Measurements from ENCODE around the gene C16orf78.

C16orf78 gene

DNA sequence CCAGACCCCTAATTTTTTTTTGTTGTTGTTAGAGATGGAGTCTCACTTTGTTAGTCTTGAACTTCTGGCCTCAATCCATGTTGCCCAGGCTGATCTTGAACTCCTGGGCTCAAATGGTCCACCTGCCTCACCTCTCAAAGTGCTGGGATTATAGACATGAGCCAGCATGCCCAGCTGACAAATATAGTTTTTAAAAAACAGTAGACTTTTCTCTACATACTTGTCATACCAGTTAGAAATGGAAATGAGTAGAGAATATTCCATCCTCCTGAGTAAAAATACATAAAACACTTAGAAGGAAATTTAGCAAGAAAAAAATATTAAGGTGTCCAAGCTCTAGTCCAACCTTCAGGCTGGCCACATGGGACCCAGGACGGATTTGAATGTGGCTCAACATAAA is 21.4 kb downstream of the C16orf78 start:
- no peak for DNase-seq (ENCODE audit: low spot score)

DNA sequence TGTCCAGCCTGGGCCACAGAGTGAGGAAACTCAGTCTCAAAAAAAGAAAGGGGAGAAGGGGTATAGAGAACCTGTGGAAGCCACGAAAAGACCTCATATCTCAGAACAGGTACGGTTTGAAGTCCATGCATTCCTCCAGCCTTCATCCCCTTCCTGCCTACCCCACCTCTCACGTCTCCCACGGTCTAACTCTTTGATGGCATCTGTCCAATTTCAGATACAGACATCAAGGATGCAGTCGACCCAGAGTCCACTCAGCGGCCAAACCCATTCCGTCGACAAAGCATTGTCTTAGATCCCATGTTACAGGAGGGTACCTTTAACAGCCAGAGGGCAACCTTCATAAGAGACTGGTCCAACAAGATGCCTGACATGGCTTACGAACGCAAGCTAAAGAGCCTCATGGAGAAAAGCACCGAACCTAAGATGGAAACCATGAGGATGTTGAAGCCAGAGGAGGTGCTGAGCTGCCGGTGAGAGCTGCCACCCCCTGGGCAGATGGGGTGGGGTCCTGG is 22.7 kb downstream of the C16orf78 start:
- DNase-seq (ENCODE audit: low spot score) = no peak

DNA sequence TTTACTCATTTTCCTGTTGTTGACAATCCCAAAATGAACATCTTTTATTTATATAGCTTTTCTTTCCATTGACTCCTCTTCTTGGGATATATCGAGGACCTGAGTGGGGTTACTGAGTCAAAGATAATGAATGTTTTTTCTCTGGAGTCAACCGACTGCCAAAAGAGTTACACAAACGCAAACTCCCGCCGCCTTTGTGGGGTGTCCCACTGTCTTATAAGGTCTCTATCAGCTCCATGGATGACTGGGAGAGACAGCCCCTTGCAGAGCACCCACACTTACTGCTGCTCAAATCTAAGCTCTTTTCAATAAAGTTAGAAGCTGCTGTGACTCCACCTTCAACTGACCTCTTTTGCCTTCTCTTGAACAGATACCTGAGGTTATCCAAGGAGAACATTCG is 25.2 kb downstream of the C16orf78 start:
- no peak for DNase-seq (ENCODE audit: low spot score)

DNA sequence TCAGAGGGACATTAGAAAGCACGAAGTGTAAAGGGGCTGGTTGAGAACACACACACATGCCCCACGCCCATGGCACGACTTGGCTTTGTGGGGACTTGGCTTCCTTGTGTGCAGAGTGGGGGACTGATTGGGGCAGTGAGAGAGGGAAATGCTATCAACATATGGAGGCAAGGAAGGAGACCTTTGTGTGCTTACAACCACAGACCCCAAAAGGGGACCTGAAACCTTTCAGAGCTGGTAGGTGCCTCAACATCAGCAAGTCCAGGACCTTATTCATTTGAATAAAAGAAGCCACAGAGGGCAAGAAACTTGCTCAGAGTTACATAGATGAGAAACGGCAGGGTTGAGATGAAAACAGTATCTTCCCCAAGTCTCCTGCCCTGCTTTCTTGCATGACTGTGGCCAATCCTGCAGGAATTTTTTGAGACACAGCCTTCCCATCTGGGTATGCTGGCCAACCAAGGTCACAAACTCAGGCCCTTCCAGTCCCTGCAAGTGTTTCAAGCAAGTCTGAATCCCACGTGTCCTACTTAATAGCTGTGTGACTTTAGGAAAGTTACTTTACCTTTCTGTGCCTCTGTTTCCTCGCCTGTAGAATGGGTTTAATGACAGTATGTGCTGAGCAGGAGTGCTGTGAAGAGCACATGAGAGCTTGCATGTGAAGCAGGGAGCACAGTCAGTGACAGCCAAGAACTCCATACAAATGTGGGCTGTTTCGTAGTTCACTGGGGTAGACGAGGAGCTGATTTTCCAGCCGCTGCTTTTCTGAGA is 26.2 kb downstream of the C16orf78 start:
- no peak for DNase-seq (ENCODE audit: low spot score)

DNA sequence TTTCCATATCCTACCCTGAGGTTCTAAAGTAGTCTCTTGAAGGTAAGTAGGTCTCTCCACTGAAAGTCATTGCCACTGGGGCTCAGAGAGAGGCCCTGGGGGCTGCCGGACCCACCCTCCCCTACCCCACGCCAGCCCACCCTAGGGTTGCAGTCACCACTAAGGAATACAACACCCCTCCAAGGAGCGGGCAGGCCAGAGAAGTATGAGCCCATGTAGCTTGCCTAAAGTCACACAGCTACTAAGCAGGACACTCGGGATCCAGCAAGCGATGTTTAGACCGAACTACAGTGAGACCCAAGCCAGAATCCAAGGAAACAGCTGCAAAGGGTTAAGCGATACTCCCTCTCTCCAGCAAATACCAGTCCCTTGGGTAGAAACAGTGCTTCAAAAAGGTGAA is 27.0 kb downstream of the C16orf78 start:
- DNase-seq (ENCODE audit: low spot score) = no peak

DNA sequence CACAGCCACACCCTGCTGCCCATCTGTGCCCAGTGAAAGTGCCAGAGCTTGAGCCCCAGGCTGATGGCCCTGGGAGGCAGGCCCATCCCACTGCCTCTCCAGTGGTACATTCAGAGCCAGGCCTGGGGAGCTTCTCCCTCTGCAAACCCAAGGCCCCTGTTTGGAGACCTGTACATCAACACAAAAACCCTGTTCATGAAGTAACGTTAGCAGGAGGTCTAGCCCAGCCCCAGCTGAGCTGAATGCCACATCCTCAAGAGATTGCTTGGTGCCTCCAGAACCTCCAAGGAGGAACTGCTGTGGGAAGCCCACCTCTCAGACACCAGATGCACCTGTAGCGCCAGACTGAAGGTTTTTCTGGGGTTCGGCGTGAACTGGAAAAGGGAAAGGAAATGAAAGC is 31.5 kb downstream of the C16orf78 start:
- DNase-seq (ENCODE audit: low spot score) = no peak

DNA sequence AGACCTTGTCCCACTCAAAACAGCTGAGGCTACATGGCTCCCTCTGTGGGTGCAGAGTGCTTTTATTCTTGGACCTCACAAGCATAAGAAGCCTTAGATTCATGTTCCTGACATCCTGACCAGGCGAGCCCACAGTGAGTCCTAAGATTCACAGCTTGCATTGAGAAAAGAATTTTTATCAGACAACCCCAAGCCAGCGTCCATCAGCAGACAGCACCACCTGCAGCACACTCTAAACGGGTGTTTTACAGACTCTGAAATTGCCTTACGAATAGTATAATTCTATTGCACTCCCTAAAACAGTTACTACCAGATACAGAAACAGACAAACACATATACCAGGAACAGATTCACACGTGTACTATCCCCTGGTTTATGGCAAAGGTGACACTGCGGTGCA is 31.9 kb downstream of the C16orf78 start:
- no peak for DNase-seq (ENCODE audit: low spot score)

DNA sequence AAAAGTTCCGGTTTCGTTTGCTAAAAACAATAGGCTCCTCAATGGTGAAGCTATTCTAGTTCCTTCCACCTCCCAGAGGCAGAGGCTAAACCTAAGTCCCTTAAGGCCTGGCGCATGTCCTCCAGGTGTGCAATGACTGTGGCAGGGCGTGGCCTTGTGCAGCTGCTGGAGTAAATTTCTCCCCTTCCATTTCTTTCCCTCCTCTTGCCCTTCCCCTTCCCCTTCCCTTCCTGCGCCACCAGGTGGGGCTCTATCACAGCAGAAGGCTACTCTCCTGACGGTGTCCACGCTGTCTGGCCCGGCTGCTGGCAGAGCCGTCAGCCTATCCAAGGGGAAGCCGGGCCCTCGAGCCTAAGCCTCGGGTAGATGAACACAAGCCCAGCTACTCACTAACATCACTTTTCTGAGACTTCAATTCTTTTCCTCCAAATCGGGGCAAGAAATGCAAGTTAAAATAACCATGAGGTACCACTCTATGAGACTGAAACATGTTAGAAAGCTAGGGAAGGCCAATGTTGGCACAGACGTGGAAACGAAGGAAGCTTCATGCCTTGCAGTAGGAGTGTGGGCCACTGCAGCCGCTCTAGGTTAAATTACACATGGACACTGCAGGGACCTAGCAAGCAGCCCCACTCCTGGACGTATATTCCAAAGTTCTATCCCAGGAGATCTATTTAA is 34.4 kb downstream of the C16orf78 start:
- peak; percentile 82 for DNase-seq (ENCODE audit: low spot score)

DNA sequence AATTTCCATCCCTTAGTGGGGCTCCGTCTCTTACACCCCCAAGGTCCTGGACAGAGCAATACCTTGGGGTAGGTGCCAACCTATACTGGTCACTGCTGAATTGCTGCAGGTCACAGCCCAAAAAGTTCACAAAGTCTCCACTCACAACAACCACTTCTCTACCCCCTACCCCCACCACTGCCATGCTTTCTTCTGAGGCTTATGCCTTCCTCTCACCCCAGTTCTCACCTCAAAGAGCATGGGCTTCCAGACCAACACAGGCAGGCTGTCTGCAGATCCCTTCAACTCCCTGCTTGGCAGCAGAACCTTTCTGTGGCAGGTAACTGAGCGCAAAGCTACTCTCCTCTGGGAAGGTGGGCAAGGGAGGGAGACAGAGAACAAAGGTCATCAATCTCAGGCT is 35.5 kb downstream of the C16orf78 start:
- DNase-seq (ENCODE audit: low spot score) = no peak

DNA sequence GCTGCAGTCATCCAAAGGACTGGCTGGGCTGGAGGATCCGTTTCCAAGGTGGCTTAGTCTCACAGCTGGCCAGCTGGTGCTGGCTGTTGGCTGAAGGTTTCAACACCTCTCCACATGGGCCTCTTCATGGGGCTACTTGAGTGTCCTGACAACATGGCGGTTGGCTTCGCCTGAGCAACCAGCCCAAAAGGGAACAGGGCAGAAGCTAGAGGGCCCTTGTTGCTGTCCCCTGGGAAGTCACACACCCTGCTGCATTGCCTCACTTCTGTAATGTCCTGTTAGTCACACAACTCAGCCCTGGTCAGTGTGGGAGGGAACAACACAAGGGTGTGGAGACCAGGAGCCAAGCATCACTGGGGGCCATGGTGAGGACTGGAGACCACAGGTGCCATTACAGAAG is 36.6 kb downstream of the C16orf78 start:
- no peak for DNase-seq (ENCODE audit: low spot score)

DNA sequence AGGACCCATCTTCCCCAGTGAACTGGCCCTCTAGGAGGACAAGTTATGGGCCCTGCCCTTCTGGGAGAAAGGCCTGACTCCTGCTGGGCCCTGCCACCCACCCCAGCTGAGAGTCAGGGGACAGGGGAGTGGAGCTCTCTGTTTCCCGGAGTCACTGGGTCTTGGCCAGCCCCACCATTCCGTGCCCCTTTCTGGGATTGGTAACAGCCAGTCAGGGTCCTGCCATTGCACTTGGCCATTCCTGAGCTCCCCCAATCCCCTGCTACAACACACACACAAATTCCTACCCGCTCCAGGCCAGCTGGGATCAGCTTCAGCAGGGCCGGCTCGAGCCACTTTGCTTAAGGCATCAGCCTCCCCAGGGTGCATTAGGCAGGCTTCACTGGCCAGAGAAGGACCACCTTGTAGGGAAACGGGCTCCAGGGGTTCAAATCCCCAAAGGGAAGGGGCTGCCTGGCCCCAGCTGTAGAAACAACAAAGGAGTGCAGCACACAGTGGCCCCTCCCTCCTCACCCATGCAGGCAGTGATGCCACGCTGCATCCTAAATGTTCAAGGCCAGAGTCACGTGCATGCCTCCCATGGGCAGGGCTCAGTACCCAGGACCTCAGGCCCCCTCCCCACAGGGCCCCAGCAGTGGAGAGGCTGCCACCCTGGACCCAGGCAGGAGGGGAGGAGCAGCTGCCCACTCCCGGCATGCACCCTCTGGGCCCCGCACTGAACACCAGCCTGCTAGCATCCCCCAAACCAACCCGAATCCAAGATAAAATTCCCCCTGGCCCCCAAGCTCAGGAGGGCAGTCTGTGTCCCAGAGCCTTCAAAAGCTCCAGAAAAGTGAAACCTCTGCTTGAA is 37.7 kb downstream of the C16orf78 start:
- DNase-seq (ENCODE audit: low spot score) = no peak

DNA sequence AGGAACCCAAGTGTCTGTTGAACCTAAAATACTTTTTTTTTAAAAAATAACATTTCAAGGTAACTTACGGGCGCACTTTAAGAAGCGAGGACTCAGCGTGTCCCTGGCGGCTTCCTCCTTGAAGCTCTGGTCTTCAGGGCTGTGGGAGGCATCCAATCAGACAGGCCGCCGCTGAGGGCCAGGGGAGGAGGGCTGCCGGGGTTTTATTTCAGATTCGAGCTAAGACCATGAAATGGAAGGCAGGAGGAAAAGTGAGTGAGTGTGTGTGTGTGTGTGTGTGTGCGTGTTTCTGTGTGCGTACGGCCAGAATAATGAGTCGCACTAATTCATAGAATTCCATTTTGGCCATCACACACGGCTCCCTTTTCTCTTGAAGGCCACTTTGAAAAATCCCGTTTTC is 41.1 kb downstream of the C16orf78 start:
- no peak for DNase-seq (ENCODE audit: low spot score)

DNA sequence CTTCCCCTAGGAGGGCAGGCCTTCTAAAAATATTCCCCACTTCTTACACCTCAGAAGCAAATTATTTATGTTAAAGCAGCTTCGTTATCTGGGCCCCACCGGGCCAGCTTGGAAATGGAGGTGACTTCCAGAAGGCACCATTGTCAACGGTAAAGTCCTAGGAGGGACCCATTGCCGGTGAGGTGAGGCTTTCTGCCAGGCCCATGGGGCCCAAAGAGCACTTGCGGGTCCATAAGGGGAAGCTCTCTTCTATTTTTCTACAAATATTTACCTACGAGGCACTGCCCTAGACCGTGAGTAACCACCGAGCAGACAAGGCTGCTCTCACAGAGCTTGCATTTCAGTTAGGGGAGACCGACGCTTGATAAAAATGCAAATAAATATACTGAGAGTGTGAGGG is 41.5 kb downstream of the C16orf78 start:
- DNase-seq (ENCODE audit: low spot score) = no peak

DNA sequence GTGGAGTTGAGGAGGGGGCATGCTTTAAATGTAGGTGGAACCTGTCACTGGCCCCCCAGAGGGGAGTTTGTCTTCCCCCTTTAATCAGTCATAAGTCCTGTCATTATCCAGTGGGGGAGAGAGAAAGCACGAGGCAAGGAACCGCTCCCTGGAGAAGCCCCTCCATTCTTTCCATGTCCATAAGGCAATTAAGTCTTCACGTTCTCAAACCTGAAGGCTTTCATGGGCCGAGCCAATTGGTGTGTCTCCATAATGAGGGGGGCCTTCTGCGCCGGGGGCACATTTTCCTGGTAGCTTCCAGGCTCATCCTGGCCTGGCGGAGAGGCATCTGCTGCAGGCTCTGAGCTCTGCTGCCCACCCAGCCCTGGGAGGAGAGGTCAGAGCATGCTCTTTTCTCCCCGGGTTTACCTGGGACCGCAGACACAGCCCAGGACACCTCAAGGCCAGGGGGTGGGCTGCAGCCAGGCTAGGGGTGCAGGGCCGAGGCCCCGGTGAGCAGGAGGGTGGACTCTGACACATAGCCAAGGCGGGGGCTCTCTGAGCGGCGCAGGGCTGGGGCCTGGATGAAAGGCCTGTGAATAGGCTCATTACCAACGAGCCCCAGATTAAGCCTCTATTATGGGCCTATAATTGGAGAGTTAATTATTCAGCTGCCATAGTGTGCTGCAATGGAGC is 42.5 kb downstream of the C16orf78 start:
- no peak for DNase-seq (ENCODE audit: low spot score)

DNA sequence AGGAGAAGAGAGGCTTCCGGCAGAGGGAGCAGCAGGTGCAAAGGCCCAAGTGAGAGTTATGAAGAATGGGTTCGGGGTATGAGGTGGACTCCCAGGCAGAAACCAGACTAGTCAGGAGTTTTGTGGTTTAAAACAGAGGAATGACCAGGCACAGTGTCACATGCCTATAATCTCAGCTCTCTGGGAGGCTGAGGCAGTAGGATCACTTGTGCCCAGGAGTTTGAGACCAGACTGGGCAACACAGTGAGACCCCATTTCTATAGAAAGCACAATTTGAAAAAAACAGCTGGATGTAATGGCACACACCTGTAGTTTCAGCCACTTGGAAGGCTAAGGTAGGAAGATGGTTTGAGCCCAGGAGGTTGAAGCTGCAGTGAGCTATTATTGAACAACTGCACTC is 43.8 kb downstream of the C16orf78 start:
- DNase-seq (ENCODE audit: low spot score) = no peak

DNA sequence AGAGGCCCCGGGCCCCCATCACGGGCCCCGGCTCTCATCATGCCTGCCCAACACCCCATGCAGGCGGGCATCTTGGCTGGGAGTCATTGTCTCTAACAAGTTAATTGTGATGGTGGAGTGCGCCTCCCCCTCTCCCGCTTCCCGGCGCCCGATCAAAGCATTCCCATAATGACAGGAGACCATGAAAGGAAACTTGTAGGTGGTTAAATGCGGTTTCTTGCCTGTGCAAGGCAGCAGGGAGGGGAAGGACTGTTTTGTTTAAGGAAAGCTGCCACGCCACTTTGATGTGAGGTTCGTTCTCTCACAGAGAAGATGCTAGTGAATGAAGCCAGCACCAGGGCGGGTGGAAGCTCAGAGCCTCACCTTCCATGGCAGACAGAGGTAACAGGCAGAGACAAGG is 45.4 kb downstream of the C16orf78 start:
- no peak for DNase-seq (ENCODE audit: low spot score)

DNA sequence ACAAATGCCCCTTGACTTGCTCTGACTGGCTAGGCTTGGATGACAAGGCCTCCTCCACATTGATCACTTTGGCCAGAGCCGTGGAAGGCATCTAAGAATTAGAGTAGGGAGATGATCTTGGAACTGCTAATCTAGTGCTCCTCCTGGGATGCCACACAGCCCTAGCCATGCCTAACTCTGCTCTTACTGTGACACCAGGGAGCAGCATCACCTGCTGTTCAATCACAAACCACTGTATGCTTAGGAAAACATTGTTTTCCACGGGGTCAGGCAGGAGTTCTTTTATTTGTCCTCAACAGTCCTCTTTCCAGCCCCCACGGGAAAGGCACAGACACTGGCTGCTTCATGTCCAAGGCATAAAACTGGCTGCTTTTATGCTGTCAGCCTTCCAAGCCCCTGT is 46.3 kb downstream of the C16orf78 start:
- DNase-seq (ENCODE audit: low spot score) = no peak

DNA sequence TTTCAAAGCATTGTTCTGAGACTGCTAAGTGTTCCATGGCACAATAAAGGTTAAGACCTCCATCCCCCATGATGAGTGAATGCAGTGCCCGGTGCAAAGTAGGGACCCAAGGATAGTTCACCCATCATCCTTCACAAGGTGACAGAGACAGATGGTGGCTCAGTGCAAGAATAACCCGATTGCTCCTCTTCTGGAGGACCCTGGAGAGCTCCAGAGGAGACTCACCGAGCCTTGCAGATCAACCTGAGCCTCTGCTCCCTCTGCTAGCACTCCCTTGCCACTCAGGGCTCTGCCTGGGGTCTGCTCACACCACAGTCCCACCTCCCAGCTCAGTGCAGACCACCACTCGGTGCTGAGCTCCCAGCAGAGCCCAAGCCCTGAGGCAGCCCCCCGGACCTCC is 49.3 kb downstream of the C16orf78 start:
- DNase-seq (ENCODE audit: low spot score) = no peak

DNA sequence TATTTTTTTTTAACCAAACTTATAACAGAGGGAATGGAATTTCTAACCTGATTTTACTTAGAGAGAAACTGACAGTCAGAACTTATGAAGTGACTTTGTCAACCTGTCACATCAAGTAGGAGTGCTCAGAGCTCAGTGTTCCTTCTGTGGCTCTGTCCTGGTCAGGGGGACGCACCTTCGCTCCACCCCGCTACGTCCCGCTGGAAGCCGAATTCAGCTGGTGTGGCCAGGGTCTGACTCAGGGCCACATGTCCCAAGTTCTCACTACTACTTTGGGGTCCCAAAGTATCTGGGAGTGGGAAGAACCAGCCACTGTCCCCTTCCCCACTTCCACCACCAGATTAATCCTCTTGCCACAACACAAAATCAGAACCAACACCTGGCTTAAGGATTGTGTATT is 51.4 kb downstream of the C16orf78 start:
- DNase-seq (ENCODE audit: low spot score) = no peak

DNA sequence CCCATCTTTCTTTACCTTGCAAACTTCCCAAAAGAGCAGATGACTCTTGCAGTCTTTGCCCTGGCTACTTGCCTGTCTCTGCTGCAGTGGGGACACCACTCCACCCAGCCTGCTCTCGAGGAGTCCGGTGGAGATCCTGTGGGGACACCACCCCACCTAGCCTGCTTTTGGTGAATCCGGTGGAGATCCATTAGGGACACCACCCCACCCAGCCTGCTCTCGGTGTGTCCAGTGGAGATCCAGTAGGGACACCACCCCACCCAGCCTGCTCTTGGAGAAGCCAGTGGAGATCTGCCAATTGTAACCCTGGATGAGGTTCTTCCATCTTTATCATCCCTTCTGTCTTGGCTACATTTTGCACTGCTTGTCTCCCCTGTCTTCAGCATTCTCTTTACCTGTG is 54.2 kb downstream of the C16orf78 start:
- DNase-seq (ENCODE audit: low spot score) = no peak

DNA sequence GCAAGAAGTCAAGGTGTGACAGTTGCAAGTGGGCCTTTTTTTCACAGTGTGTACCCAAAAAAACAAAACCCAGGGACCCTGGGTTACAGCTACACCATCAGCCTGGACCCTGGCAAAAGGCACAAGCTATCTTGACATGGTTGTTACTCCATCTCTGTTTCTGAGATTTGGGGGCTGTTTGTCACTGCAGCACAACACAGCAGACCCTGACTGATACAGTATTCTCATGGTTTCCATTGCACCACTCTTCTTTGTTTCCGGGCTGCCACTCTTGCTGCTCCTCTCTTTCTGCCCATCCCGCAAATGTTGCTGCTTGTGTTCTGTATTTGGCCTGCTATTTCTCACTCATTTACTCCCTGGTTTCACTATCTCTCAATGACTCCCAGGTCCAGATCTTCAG is 55.2 kb downstream of the C16orf78 start:
- no peak for DNase-seq (ENCODE audit: low spot score)

DNA sequence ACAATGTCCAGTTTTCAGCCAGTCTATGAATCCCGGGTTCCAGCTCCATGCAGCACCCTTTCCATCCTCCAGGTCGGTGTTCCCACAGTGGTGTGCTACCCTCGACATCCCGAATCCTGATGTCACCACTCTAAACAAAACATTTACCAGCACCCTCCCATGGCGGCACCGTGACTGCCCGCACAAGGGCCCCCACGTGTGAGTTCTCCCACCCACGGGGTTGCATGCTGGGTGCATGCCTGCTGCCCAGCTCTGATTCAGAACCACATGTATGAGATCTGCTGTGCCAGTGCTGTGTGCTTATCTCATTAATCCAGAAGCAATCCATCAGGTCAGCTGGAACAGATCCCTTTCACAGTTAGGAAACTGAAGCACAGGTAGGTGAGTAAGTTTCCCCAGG is 57.4 kb downstream of the C16orf78 start:
- no peak for DNase-seq (ENCODE audit: low spot score)

All from AG08395 (cell line).